C4-2B (cell line): ENCODE results near the gene OTUD1.

Source experiments
- ZFX ChIP-seq: fragments of 450-650 bp; IDR thresholded peaks from 2 replicates; pipeline ENCODE4 v1.6.1; 2017
- TF ChIP-seq, protein P1 (sequence below): fragments of 450-650 bp; conservative IDR thresholded peaks from 2 replicates; pipeline ENCODE4 v1.5.1; 2017; ENCODE audit warnings: mild to moderate bottlenecking

DNA sequence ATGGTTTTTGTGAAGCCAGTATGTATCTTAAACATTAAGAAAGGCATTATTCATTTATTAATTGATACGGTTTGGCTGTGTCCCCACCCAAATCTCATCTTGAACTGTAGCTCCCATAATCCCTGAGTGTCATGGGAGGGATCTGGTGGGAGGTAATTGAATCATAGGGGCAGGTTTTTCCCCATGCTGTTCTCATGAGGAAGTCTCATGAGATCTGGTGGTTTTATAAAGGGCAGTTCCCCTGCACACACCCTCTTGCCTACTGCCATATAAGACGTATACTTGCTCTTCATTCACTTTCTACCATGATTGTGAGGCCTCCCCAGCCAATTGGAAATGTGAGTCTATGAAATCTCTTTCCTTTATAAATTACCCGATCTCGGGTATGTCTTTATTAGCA lies 28.1 kb downstream of the OTUD1 start:
- TF ChIP-seq, protein P1, sequence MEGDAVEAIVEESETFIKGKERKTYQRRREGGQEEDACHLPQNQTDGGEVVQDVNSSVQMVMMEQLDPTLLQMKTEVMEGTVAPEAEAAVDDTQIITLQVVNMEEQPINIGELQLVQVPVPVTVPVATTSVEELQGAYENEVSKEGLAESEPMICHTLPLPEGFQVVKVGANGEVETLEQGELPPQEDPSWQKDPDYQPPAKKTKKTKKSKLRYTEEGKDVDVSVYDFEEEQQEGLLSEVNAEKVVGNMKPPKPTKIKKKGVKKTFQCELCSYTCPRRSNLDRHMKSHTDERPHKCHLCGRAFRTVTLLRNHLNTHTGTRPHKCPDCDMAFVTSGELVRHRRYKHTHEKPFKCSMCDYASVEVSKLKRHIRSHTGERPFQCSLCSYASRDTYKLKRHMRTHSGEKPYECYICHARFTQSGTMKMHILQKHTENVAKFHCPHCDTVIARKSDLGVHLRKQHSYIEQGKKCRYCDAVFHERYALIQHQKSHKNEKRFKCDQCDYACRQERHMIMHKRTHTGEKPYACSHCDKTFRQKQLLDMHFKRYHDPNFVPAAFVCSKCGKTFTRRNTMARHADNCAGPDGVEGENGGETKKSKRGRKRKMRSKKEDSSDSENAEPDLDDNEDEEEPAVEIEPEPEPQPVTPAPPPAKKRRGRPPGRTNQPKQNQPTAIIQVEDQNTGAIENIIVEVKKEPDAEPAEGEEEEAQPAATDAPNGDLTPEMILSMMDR: no peak
- TF ChIP-seq ZFX: no peak
